G401.6 (cell line): ENCODE results near the gene SENP5.

ENCODE experiments used
- FAIRE-seq: peaks from 2 replicates; lab custom pipeline; 2012; peaks lifted over from hg19 to GRCh38; lab: Jason Lieb, UNC

Gene SENP5

DNA sequence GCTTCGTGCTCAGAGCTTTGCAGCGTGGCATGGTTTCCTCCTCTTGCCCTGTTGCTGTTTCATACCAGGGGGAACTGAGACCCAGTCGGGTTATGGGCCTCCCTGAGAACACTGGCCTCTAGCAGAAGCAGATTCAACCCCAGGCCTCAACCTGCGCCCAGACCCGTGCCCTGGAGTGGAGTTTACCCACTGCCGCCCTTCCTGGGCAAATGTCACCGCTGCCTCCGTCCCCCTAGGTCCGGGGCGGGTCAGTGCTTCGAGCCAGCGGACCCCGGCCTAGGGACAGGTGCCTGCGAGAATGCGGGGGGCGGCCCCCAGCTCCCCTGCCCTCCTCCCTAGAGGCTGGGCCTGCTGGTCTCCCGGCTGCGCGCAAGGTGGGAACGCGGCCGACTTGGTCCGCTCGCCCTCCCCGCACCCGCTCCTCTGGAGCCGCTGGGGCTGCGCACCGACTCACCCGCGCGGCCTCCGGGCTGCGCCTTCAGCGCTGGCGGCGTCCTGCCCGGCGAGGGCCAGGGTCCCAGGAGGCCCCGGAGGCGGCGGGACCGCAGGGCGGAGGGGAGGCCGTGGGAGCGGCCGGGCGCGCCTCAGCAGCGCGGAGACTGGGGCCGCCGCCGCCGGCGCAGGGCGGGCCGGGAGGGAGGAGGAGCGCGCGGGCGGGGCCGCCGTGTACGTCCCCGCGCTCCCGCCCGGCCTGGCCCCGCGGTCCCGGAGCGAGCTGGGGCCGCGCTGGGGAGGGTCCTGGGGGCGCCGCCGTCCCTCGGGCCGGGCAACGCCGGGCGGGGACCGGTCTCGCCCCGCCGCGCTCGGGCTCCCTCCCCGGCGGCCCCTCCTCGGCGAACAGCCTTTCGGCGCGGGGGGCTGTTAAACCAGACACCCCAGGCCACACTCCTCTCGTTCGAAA lies 100.8 kb downstream of the SENP5 start, which contains the start of gene PIGZ:
Gene PIGZ, minus strand, starts transcription at position 601 of the 901 bp plus-strand sequence. CDS start 16,802 bp downstream, outside the sequence.
- no peak for FAIRE-seq

DNA sequence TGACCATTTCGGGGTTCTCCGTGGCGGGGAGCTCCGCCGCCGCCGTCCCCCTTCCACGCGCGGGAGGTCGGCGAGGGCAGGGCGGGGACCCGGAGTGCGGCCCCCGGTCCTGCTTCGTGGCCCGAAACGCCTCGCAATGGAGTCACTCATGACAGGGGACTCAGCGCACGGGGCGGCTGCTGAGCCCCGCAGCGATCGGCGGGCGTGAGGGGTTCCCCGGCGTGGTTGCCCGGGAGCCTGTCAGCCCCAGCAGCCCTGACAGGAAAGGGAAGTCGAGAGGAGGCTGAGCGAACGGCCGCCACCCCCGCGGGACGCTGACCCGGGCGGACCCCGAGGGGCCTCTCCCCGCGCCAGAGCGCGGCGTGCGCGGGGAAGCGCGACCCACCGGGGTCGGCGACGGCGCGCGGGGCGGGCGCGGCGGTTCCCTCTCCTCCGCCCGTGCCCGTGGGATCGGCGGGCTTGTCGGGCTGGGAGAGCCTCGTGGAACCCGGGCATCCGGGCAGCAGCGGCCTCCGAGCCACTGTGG lies 101.5 kb downstream of the SENP5 start:
- FAIRE-seq = no peak

- FAIRE-seq = no peak
Measured at GRCh38 chr3:196969660-196970546, 102.2 kb downstream of the SENP5 start.

DNA sequence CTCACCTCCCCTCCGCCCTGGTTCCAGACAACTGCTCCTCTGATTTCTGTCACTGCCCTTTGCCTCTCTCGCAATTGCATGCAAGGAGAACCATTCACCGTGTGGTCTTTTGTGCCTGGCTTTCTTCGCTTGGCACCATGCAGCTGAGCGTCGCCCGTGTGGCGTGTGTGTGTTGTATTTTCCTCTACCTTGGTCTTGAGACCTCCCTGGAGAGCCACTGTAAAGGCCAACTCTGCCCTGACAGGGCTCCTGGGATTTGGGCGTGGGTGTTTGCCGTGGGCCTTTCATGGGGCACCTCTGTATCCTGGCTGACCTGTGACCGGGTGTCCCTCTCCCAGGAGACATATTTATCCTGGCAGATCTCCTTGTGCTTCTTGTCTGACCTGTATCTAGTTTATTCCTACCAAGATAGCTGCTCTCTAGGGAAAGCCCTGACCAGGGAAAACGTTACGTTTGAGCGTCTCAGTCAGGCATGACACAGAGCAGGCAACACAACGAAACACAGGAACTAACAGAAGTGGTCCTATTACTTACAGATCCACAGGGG lies 102.9 kb downstream of the SENP5 start:
- no peak for FAIRE-seq

- FAIRE-seq = no peak
Measured at GRCh38 chr3:196971094-196971698, 103.5 kb downstream of the SENP5 start.

GRCh38 chr3:196974661-196975060 lies 106.9 kb downstream of the SENP5 start:
- no peak for FAIRE-seq

DNA sequence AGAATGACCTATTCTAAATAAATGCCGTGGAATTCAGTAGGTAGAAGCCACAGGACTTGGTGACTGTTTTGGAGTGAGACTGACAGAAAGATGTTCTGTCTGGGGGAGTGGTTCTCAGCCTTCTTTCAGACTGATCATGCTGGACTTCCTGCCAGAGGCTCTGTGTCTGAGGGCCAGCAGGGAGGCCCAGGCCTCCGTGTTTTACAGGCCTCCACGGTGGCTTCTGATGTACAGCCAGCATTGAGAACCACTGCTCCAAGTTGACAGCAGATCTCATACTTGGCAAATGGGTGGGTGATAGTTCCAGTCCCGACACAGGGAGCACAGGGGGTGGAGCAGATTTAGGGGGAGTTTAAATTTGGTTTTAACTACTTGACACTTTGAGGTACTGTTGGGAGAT lies 107.6 kb downstream of the SENP5 start:
- FAIRE-seq = no peak

DNA sequence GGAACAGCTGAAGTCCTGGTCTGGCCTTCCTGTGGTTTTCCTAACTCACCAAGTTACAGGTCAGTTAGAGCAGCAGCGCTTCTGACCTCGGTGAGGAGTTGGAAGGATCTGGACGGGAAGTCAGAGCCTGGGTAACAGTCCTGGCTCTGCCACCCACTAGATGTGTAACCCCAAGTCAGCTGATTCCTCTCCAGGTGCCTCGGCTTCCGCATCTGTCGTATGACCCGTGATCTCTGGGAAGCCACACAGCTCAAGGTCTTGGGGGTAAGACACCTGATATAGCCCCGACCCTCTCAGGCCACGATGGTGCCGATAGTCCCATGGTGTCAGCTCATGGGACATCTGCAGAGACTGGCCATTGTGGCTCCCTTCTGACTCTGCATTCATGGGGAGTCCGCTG lies 109.2 kb downstream of the SENP5 start:
- FAIRE-seq = no peak

DNA sequence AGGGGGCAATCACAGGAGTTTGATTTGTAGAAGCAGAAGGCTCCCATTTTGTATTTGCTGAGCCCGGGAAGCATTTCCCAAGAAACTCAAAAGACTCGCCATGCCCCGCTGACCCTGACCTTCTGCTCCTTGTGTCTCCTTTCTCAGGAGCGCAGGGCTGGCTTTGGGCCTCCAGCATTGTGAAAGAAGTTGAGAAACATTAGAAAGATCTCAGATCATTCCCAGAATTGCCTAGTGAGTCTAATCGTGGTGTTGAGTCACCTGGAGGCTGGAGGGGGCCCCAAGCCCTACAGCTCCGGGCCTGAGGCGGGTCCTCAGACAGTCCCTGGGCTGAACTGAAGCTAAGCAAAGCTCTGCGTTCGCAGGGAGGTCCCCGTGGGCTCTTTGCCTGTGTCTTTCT lies 111.8 kb downstream of the SENP5 start:
- no peak for FAIRE-seq

- FAIRE-seq = no peak
Measured at GRCh38 chr3:196981657-196982056, 113.9 kb downstream of the SENP5 start.

- no peak for FAIRE-seq
Measured at GRCh38 chr3:196983186-196983585, 115.5 kb downstream of the SENP5 start.
